GM21390 (cell line): Measurements from ENCODE around the gene GDE1.

Experiments used
- ATAC-seq: cut with Tn5 transposase; IDR thresholded peaks from one replicate; pipeline ENCODE4 v1.9.1; 2021; ENCODE audit not compliant: unreplicated experiment

Gene GDE1

DNA sequence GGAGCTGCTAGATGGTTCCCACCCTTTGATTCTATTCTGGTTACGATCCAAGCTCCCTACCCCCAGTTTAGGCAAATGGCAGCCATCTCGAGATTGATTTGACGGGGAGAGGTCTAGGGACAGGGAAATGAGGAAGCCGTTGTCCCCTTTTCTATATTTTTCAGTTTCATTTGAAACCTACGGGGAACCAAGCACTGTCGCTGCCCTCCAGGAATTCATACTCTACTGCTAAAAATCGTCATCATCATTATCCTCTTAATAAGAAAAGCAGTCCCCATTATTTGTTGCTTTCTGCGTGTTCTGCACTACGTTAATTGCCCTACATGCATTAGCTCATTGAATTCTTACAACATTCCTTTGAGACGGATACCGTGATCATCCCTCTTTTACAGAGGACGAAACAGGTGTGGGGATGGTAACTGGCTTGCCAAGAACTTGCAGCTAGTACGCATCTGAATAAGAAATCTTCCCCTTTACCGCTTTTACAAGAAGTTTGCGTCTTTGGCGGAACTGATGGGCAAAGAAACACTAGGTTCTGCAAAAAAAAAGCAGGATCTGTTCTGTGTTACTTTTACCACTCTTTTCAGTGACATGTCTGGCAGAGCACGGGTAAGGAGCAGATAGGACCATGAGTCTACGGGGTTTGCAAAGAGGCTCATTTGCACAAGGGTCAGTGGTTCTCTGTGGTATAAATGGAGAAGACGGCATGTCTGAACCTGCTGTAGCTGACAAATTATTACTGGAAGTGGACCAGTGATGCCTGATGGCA, 2.9 kb upstream of the GDE1 start:
- no peak for ATAC-seq

DNA sequence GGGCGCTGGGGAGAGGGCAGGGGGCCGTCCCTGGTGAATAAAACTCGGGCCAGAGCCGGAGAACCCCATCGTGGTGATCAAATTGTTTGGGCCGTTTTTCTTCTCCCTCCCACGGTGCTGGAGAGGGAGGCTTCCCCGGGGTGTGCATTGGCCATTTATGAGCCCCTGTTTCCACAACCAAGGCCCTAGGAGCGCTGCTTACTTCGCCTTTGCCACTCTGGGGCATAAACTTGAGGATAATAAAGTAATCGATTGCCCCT, 2.4 kb upstream of the GDE1 start:
- no peak for ATAC-seq

DNA sequence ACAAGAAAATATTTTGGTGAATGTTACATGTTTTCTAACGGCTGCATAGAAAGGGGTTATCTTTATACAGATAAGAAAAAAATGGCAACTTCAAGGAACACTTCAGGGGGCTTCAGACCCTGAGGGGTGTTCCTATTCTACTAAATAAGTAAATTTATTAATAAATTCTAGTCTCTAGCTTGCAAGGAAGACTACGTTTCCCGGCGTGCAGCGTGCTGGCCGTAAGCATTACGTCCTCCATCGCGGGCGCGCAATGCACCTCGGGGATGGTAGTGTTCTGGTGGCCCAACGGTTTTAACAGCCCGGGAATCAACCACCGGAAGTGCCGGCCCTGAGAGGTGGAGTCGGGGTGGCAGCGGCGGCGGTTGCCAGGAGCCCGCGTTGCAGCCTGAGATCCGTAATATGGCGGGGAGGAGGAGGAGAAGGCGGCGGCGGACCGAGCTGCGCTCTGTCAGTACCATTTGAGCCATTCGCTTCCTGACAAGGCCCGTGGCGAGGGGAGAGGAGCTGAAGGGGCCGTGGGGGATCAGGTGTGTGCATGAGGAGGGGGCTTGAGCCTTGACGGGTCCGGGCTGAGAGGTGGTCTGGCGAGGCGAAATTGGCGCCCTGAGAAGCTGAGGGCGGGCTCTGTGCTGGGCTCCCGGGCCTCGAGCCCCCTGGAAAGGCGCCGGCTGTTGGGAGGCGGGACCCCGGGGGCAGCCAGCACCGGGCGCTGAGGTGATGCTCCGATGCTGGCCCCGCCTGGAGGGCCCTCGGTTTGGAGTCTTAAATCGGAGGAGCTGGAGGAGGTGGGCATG, 1.9 kb upstream of the GDE1 start, which contains the start of gene CCP110:
Gene CCP110 (plus strand): TSS at position 384 of the 797 bp plus-strand sequence. CDS start 3,940 bp downstream, outside the sequence.
- ATAC-seq, result peak; percentile 63

DNA sequence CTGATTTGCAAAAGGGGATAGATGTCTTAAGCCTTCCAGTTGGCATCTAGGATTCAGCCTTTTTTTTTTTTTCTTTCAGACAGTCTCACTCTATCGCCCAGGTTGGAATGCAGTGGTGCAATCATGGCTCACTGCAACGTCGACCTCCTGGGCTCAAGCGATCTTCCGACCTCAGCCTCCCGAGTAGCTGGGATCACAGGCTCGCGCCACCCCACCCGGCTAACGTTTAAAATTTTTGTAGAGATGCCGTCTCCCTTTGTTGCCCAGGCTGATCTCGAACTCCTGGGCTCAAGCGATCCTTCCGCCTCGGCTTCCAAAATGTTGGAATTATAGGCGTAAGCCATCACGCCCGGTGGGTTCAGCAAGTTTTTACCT, 1.3 kb upstream of the GDE1 start:
- ATAC-seq, result no peak

DNA sequence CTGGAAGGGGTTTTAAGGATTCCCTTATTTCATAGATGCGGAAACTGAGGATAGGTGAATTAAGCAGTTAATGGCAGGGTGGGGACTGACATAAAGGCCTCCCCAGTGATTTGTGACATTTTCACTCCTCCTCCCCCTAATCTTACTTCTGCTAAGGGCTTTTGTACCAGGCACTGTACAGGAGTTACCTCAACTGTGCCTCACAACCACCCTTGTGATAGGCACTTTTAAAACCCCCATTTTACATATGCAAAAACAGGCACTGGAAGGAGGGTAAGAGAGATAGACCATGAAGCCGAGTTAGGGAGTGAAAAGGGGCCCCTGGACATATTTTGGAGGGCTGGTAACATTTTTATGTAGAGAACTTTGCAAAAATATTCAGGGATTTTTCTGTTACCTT, 862 bp upstream of the GDE1 start:
- no peak for ATAC-seq

DNA sequence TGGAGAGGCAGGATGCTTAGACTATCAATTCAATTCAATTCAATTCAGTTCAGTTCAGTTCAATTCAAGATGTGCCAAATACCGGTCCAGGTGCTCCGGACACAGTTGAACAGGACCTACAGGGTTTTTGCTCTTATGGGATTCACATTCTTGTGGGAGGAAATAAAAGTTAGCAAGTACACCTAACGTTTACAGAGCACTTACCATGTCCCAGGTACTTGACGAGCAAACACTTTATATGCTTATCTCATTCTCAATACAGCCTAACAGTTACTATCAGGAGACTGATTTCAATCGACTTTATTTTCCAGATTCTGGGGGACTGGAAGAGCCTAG, 467 bp upstream of the GDE1 start:
- ATAC-seq, result no peak

DNA sequence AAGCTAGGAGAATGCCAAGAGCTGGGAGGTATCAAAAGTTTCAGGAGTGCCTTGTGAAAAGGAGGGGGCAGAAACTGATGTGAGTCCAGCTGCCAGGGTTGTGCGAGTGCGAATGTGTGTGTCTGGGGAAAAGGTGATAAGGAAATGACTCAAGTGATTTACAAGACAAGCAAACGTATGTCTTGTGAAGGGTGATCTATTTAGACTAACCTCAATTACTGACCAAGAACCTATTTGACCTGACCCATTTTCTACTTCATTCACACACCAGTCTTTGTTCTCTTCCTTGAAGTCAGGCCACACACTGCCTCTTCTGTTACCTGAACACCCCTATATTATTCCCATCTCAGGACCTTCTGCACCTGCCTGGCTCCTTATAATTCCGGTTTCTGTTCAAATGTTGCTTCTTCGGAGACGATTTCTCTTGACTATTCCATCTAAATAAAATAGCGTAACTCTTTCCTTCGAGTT, 1.0 kb downstream of the GDE1 start:
- ATAC-seq, result no peak

DNA sequence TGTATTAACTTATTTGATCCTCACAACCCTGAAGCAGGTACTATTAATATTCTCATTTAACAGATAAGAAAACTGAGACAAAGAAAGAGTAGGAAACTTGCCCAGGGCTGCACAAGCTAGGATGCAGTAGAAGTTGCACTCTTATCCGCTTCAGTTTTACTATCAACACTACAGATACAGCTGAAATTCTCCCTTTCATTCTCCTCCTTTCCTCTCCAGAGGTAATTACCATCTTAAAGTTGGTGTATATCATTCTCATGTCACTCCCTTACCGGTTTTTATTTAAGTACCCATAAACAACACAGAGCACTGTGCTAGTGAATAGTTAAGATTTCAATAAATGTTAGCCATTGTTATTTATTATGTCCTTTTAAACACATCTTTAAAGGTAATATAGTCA, 3.5 kb downstream of the GDE1 start:
- no peak for ATAC-seq

DNA sequence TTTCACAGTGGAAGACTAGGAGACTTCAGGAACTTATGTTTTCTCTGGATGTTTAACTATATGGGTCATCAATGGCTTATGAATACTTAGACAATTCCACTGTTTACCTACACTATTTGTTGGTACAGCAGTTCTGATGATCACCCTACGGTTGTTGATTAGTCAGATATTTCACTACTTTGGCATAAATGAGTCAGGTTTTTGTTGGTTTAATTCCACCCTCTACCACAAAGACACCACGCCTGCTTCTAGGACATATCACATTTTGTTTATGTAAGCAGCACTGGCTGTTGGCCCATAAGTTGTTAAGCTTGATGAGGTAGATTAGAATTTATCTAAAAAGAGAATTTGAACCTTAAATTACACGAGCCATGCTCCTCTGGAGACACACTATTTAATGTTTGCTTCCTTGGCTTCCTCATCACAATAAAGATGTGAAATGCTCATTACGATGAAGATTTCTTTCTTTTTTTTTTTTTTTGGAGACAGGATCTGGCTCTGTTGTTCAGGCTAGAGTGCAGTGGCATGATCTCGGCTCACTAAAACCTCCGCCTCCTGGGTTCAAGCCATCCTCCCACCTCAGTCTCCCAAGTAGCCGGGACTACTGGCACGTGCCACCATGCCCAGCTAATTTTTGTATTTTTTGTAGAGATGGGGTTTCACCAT, 4.3 kb downstream of the GDE1 start:
- no peak for ATAC-seq

DNA sequence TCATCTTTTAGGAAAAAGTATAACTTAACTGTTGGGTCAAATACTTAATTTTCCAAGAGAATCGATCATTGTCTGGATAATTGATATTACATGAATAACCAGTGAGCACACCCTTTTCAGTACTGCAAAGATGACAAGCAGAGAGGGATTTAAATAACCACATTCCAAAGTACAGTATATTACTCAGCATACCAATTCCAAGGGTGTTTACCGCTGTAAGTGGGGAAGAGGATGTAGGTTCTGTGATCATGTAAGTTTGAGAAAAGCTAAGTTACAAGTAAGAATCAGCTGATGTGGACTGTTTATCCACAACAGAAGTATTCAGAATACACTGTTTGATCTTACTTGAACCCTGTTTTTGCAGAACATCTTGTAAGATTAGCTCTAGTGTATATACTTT, 6.1 kb downstream of the GDE1 start:
- ATAC-seq, result no peak

DNA sequence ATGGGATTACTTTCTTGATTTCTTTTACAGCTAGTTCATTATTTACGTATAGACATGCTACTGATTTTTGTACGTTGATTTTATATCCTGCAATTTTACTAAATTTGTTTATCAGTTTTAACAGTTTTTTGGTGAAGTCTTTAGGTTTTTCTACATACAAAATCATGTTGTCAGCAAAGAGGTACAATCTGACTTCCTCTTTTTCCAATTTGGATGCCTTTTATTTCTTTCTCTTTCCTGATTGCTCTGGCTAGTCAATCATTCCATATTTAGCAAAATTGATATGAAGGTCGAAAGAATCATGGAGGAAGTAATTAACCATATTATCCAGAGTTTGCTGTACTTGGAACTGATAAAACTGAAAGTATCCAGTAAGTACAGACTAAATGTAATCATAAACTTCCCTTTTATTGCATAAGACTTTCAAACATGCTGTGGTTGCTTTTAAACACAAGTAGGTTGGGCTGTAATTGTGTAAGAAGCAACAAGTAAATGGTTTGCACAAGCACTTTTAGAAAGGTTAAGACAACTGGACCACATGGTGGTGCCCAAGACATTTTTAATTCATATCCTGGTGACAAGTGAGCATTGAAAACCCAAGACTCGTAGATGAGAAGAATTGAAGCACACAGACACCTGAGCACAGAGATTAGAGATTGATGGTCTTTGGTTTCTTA, 8.4 kb downstream of the GDE1 start:
- ATAC-seq, result no peak

DNA sequence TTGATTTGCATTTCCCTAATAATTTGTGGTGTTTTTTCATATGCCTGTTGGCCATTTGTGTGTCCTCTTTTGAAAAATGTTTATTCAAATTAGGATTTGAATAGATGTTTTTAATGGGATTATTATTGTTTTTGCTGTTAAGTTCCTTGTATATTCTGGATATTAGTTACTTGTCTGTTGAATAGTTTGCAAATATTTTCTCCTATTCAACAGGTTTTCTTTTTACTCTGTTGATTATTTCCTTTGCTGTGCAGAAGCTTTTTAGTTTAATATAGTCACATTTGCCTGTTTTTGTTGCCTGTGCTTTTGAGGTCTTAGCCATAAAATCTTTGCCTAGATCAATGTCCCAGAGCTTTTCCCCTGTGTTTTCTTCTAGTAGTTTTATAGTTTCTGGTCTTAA, 9.6 kb downstream of the GDE1 start:
- ATAC-seq, result no peak

DNA sequence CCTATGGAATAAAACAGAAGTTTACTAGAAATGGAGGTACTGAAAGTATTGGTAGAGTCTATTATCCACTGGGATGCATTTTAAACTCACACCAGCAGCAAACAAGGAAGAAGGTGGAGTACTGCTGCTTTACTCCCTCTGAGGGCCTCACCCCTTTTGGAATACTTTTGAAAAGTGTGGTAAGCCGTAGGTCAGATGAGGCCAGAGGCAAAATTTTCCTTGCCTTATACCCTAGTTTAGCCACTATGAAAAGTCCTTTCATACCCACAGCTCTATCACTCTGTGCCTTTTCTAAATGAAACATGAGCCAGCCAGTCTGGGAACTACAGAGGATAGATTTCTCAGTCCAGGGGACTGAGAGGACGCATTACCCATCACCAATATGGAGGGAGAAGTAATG, 14.0 kb downstream of the GDE1 start:
- no peak for ATAC-seq

DNA sequence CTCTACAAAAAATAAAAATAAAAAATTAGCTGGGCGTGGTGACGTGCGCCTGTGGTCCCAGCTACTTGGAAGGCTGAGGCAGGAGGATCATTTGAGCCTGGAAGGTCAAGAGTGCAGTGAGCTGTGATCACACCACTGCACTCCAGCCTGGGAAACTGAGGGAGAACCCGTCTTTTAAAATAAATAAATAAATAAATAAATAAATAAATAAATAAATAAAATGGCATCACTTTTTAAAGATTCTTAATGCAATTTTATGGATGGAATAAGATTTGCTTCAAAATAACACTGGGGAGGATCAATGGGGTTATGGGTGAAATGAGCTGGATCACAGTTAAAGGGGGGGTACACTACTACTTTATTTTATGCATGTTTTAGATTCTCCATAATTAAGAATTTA, 14.9 kb downstream of the GDE1 start:
- ATAC-seq, result no peak

DNA sequence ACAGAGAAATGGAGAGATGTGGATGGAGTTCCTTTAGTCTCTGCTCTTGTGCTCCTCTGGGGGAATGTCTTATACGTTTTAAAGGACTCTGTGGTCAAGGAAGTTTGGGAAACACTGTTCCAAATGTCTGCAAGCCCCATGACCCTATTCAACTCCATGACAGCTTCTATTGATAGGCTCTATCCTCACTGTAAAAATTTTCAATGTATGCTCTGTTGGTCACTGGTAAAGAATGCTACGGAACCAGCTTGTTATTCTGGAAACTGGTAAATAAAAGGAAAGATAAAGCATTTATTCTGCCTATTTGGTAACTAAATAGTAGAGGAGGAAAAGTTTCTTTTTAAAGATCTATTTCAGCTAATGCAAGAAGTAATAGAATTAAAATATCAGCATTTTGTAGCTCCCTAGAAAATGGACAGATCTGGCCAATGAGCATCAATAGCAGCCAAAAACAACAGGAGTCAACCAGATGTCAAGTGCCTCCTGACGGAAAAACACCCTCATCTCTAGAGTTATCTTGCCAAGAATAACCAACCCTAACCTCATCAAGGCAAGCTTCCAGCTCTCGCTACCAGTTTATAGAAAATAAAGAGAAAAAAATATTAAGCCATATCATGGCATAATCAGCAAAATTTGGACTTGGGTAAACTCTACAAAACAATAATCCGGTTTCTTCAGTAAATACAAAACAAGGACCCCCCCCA, 16.1 kb downstream of the GDE1 start:
- ATAC-seq, result no peak

DNA sequence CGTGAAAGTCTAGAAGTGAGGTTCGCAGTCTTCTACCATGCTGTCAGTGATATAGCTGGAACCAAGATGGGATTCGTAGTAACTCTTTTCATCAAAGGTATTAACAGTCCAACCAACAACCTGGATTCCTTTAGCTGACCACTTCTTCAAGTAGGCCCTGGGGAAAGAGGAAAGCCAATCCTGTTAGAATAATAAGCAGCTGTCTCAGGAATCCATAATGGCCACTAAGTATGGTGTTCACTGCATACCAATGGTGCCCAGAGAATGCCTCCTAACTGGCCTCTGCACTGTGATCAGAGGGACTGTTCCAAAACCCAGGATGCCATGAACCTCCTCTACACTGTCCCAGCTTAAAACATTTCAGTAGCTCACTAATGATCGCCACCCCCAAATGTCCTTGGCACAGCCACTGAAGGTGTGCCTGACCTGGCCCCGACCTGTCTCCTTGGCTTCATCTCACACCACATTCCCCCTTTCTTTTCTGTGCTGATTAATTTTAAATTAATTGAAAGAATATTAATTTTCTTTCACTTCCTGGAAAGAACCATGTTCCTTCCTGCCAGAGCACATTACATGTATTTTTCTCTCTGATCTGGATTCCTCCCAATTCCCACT, 18.3 kb downstream of the GDE1 start:
- no peak for ATAC-seq

DNA sequence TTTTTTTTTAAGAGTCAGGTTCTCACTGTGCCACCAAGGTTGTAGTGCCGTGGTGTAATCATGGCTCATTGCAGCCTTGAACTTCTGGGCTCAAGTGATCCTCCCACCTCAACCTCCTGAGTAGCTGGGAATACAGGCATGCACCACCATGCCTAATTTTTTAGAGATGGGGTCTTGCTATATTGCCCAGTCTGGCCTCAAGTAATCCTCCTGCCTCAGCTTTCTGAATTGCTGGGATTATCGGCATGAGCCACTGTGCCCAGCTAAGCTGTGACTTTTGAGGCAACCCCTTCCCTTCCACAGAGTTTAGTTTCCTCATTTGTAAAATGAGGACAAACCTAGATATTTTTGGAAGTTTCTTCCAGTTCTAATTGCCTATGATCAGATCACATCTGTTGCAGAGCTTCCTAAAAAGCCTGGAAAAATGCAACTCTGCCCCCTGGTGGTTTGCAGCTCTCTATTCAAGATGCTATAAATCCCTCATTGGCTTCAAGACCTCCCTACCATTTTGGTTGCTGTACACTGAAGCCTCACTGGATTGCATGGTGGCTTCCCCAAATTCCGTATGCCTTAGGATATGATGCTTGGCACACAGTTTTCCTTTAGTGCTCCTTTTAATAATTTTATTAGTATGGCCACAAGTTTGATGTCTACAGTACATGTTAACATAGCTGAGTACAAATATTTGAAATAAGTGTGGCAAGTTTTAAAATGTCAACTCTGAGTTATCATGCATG, 19.3 kb downstream of the GDE1 start:
- ATAC-seq, result no peak

DNA sequence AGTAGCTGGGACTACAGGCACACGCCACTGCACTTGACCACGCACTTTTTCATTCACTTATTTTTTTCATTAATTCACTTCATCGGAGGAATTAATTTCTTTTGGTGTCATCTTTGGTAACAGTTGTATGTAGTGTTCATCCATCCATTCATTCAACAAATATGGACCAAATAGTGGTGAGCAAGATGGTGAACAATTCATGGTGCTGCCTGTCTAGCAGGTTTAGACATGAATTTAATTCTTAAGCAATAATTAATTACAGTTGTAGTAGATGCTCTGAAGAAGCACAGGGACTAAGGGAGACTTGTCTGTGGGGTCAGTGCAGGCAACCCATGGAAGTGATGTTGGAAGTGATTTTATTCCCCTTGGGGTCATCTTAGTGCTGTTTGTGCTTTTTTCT, 22.4 kb downstream of the GDE1 start:
- no peak for ATAC-seq

DNA sequence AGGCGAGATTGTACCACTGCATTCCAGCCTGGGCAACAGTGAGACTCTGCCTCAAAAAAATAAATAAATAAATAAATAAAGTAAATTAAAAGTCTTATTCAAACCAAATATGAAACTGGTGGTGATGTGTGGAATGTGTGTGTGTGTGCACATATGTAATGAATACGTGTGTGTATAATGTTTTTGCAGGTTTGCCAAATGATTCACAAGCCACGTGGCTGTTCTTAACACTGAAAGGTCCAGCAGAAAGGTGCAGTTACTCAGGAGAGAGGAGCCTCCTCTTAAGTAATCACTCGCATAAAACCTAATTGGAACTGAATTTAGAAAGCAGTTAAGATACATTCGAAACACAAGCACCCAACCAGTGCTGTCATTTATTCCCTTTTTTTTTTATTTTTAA, 22.9 kb downstream of the GDE1 start:
- ATAC-seq, result no peak

DNA sequence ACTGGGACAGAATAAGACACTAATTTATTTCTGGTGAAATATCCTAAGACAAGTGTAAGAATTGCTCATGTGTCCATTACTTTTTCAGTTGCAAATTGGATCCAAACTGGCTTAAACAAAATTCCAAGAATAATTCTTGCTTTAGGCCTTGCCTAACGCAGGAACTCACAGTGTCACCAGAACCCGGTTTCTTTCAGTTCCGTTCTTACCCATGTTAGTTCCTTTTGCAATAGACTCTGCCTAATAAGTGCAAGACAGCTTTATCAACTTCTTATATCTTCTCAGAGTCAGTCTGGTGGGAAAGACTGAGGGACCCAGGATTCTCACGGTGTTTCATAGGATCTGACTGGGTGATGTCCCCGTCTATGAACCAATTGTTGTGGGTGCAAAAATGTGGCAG, 24.7 kb downstream of the GDE1 start:
- ATAC-seq, result no peak
